GM12892 (cell line): ENCODE data around the gene CCSER2.

Experiments
- POLR2A ChIP-seq: IDR thresholded peaks from 2 replicates; pipeline ENCODE4 v1.6.1; 2011; ENCODE audit warnings: low read depth, low read length, control low read depth
- POLR2AphosphoS5 ChIP-seq: IDR thresholded peaks from 2 replicates; pipeline ENCODE4 v1.6.1; 2011; ENCODE audit warnings: low read depth, low read length, control low read depth

GRCh38 chr10:84423719-84424118 lies 95.3 kb downstream of the CCSER2 start:
- TF ChIP-seq POLR2AphosphoS5 (no peak), POLR2A (no peak)
